Tibial nerve (tissue), 4 donors: Measurements from ENCODE around the gene ECT2.

Source experiments
- CTCF ChIP-seq, 5 experiments: fragments of 200-600 bp in 3 of 5; fragments of 450-650 bp in 2 of 5; sonication (generic) in 3 of 5; IDR thresholded peaks; one replicate each; pipeline ENCODE4 v1.5.1; 2016 to 2019; ENCODE audit warnings: antibody characterized with exemption in 5 of 5, mild to moderate bottlenecking in 3 of 5, moderate library complexity in 2 of 5
- EP300 ChIP-seq, 2 donors: sonication (generic); formaldehyde crosslinking; IDR thresholded peaks; one replicate each; pipeline ENCODE4 v1.6.1; 2017; ENCODE audit warnings: antibody characterized with exemption in 2 of 2, mild to moderate bottlenecking in 1 of 2
- POLR2A ChIP-seq, 2 donors: fragments of 450-650 bp; IDR thresholded peaks; one replicate each; pipeline ENCODE4 v1.6.1; 2017; ENCODE audit warnings: antibody characterized with exemption in 2 of 2, mild to moderate bottlenecking in 2 of 2, moderate library complexity in 2 of 2

GRCh38 chr3:172708921-172709773, 41.4 kb upstream of the ECT2 start:
- no peak for TF ChIP-seq POLR2A (IDR thresholded peaks at IDR 0.05)
- no peak for TF ChIP-seq CTCF (IDR thresholded peaks at IDR 0.05)
- no peak for TF ChIP-seq EP300 (IDR thresholded peaks at IDR 0.05)
